Endodermal cell (in vitro differentiated cells): Measurements from ENCODE around the gene CMSS1. TPM values are rescaled to one million over a fixed set of nuclear protein-coding genes. Genes with fewer than 3 reads are reported as not detected.

ENCODE experiments used
- DNase-seq: peaks from one replicate; pipeline ENCODE4 v3.0.0-alpha.2; 2017
- H3K27ac ChIP-seq: 2 replicates; pipeline ENCODE4 v1.5.1; 2013; ENCODE audit warnings: mild to moderate bottlenecking, low read depth, low read length, moderate library complexity
- H3K27me3 ChIP-seq: 2 replicates; pipeline ENCODE4 v1.6.1; 2013; ENCODE audit warnings: mild to moderate bottlenecking, low read length, moderate library complexity; ENCODE audit not compliant: insufficient read depth, control insufficient read depth, poor library complexity, severe bottlenecking
- H3K36me3 ChIP-seq: 2 replicates; pipeline ENCODE4 v1.7.0; 2013; ENCODE audit warnings: mild to moderate bottlenecking, low read length, moderate library complexity; ENCODE audit not compliant: control insufficient read depth, insufficient read depth
- H3K4me1 ChIP-seq: one replicate; pipeline ENCODE4 v1.7.0; 2013; ENCODE audit warnings: low read length; ENCODE audit not compliant: control insufficient read depth, insufficient read depth
- H3K4me3 ChIP-seq: 2 replicates; pipeline ENCODE4 v1.5.1; 2013; ENCODE audit warnings: mild to moderate bottlenecking, low read length, moderate library complexity
- H3K9ac ChIP-seq: 2 replicates; pipeline ENCODE4 v1.6.1; 2013; ENCODE audit warnings: mild to moderate bottlenecking, low read length, moderate library complexity; ENCODE audit not compliant: poor library complexity, severe bottlenecking; ENCODE audit errors: extremely low read depth
- H3K9me3 ChIP-seq: 2 replicates; pipeline ENCODE4 v1.6.1; 2013; ENCODE audit warnings: mild to moderate bottlenecking, low read length, moderate library complexity; ENCODE audit not compliant: control insufficient read depth
- H3K27ac Mint-ChIP-seq: 2 replicates; pipeline ENCODE4 v1.8.0; 2020; ENCODE audit warnings: mixed read lengths
- H3K27me3 Mint-ChIP-seq: 2 replicates; pipeline ENCODE4 v1.8.0; 2021; ENCODE audit warnings: mild to moderate bottlenecking, mixed read lengths; ENCODE audit not compliant: insufficient read depth
- H3K36me3 Mint-ChIP-seq: 2 replicates; pipeline ENCODE4 v1.8.0; 2020; ENCODE audit warnings: low read depth, mixed read lengths
- H3K4me1 Mint-ChIP-seq: 2 replicates; pipeline ENCODE4 v1.8.0; 2020; ENCODE audit warnings: mixed read lengths
- H3K4me3 Mint-ChIP-seq: 2 replicates; pipeline ENCODE4 v1.8.0; 2020; ENCODE audit warnings: mild to moderate bottlenecking, moderate library complexity, mixed read lengths
- H3K9me3 Mint-ChIP-seq: 2 replicates; pipeline ENCODE4 v1.8.0; 2020; ENCODE audit warnings: mild to moderate bottlenecking, mixed read lengths
- CTCF ChIP-seq: fragments of 200-600 bp; sonication (generic); conservative IDR thresholded peaks from 2 replicates; pipeline ENCODE4 v1.5.0; 2021; ENCODE audit warnings: antibody characterized with exemption, mild to moderate bottlenecking
- WGBS, 2 experiments: methylation state at CpG; one replicate each; pipeline versions ENCODE4 v1.1.5 to v1.1.7; 2013; ENCODE audit warnings: missing lambda C conversion rate in 2 of 2, mixed read lengths in 1 of 2; ENCODE audit not compliant: insufficient coverage in 1 of 2, insufficient read length in 1 of 2; 5-methylcytosine and 5-hydroxymethylcytosine counted together
- total RNA-seq, 2 donors: library from RNA; stranded (reverse); fragmentation: NEBNext Ultra II Directional in 1 of 2; extraction: Animal tissue kit (Norgen Biotek cat#: 25700) in 1 of 2; gene quantifications; 2 replicates in 1 of 2; 3 replicates in 1 of 2; pipeline ENCODE4 v1.2.1, GENCODE V29; 2021

CMSS1 gene
- total RNA-seq, 2 donors from 2014 or later, result 48.5 to 50.8 TPM

DNA sequence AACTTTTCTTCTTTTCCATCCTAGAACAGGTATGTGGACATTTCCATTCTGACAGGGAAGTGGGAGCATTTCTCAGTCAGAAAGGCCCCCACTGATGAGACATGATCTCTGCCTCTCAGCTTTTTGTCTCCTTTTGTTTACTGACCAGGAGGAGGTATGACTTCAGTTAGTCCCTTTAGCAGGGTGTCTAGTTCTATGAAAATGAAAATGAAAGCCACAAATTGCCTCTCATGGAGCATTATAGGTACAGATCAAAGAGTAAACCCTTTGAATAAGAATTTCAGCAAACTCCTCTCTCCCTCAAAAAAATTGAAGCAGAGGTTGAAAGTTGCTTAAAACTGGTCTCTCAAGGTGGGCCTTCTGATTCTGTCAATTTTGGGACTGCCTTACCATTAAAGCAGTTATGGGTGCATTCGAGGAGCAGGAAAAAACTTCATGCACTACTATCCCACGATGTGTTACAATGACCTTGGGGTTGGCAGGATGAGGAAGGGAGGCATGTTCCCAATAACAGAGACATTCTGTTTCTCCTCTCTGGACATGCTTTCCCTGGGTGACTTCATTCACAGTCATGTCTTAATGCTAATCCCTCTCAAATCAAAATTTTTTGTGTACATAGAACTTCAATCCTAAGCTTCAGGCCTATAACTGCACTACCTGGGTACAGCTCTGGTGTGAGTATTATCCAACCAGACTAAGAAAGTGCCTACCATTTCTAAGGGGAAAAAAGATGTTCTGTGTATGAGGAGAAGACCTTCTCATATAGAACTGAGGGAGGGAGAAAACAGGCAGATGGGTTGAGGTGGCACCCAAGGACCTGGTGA, 392.5 kb downstream of the CMSS1 start:
- Mint-ChIP-seq H3K27me3 (no peaks in the 10 kb centered on the region), H3K27ac (no peak overlapping the region), H3K4me3 (no peak overlapping the region), H3K4me1 (peaks cover 8% of the 10 kb centered on the region), H3K36me3 (no peaks in the 10 kb centered on the region), H3K9me3 (no peaks in the 10 kb centered on the region)
- no peaks in the 10 kb centered on the region for H3K27me3 ChIP-seq
- no peak for DNase-seq
- no peaks in the 10 kb centered on the region for H3K9me3 ChIP-seq
- H3K36me3 ChIP-seq, result no peaks in the 10 kb centered on the region
- H3K27ac ChIP-seq, result peak overlapping the region; percentile 68
- no peak overlapping the region for H3K4me3 ChIP-seq
- no peaks in the 10 kb centered on the region for H3K4me1 ChIP-seq
- no peak overlapping the region for H3K9ac ChIP-seq
- WGBS, 2 experiments, result 76 to 80% methylated on average over 1 to 2 of the region's 2 CpGs
- no peak for TF ChIP-seq CTCF

DNA sequence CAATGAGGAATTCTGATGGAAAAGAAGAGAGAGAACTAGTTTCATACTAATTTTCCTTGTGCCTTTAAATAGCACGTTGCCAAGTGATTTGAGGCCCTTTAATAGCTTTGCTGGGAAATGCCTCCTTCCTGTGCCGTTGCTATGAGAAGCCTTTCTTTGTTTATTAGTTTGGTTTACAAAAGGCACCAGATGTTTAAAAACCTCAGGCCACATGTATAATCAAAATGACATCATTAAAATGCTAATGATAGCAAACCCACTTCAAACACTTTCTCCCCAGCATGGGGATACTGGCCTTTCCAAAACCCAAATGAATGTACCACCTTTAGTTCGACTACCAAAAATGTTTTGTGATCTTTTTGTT, 393.1 kb downstream of the CMSS1 start:
- no peaks in the 10 kb centered on the region for H3K36me3 ChIP-seq
- WGBS, 2 experiments, result 40 to 45% methylated on average over 2 to 3 of the region's 3 CpGs
- Mint-ChIP-seq H3K27ac (no peak overlapping the region), H3K27me3 (no peaks in the 10 kb centered on the region), H3K4me1 (peaks cover 8% of the 10 kb centered on the region), H3K36me3 (no peaks in the 10 kb centered on the region), H3K9me3 (no peaks in the 10 kb centered on the region), H3K4me3 (no peak overlapping the region)
- H3K9ac ChIP-seq, result no peak overlapping the region
- TF ChIP-seq CTCF, result no peak
- DNase-seq, result no peak
- H3K27ac ChIP-seq, result peak overlapping the region; percentile 68
- H3K27me3 ChIP-seq, result no peaks in the 10 kb centered on the region
- no peaks in the 10 kb centered on the region for H3K9me3 ChIP-seq
- H3K4me3 ChIP-seq, result no peak overlapping the region
- H3K4me1 ChIP-seq, result no peaks in the 10 kb centered on the region

DNA sequence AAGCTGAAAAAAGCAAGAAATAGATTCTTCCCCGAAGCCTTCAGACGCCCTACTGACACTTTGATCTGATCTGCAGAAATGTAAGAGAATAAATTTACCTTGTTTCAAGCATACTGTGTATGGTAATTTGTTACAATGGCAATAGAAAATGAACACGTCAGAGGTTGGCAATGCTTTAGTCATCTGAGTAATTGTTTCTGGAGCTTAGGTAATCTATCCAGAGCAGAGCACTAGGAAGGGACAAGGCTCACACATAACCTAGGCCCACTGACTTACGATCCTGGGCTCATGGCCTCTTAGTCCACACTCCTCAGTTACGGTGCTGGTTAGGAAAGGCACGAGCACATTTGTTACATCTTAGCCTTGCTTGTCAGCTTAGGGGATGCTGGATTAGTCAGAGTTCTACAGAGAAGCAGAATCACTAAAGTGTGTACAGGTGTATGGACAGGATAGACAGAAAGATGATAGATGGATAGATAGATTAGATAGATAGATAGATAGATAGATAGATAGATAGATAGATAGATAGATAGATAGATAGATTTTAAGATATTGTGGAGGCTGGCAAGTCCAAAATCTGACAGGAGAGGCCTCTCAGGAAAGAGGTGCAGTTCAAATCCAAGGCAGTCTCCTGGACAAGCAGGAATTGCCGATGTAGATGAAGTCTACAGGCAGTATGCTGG, 396.4 kb downstream of the CMSS1 start:
- Mint-ChIP-seq H3K36me3 (no peaks in the 10 kb centered on the region), H3K27me3 (no peaks in the 10 kb centered on the region), H3K27ac (no peak overlapping the region), H3K4me1 (peaks cover 8% of the 10 kb centered on the region), H3K9me3 (peaks cover 6% of the 10 kb centered on the region), H3K4me3 (no peak overlapping the region)
- WGBS, 2 experiments, result 93 to 96% methylated on average over 6 to 7 of the region's 7 CpGs
- Histone ChIP-seq H3K27me3 (no peaks in the 10 kb centered on the region), H3K9me3 (no peaks in the 10 kb centered on the region), H3K9ac (no peak overlapping the region), H3K4me3 (no peak overlapping the region), H3K4me1 (no peaks in the 10 kb centered on the region), H3K36me3 (no peaks in the 10 kb centered on the region), H3K27ac (no peak overlapping the region)
- TF ChIP-seq CTCF, result no peak
- no peak for DNase-seq
